Activated CD8-positive, alpha-beta memory T cell treated with anti-CD3 and anti-CD28 coated beads for 4 hours (primary cell): ENCODE measurements around the gene LTA4H.
"Not testable (repeated sequence)": the region's sequence is repeated elsewhere in the genome, so short reads cannot be mapped to it uniquely, and the experiment has no call there.

ENCODE experiments used
- DNase-seq, 2 donors: peaks; one replicate each; pipeline ENCODE4 v3.0.0-alpha.2; 2020; ENCODE audit warnings: low read depth in 2 of 2

LTA4H gene

DNA sequence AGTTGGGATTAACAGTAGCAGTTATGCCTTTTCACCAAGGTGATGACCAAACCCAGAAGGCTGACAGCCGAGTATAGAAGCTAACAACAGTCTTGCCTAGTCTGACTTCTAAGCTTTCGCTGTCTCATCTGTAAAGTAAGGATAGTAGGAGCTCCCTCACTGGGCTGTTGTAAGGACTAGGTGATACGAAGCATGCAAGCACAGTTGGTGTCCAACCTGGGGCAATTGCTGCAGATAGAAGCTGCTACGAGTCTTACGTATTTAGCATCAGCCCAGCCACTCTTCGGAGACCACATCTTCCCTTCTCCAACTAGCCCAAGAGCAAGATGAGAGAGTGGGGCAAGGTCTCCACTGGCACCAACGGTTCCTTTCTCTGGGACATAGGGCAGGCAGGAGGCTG is 45.3 kb downstream of the LTA4H start:
- DNase-seq, result no peak

DNA sequence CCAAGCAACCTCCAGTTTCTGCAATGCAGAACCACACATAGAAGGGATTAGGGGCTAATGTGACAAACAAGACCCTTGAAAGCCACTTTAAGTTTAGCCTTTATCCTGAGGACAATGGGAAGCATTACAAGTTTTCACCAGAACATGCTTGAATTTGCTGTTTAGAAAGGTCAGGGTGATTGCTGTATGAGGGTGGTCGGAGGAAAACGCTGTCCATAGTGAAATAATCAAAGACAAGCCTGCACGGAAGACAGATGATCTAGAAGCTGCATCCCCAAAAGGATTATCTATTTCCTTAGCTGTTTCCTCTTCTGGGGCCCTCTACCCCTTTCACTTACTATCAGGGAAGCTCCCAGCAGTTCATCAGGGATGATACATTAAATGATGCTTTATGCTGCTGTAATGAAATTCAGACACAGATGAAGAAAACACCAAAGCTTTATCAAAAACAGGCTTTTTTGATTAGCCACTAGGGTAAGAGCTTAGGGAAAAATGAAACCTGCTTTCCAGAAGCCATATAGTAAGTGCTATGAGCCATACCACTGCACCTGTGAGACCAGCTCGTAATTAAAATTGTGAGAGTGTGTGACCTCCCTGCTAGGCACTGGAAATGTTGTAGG is 45.8 kb downstream of the LTA4H start:
- DNase-seq, result no peak

DNA sequence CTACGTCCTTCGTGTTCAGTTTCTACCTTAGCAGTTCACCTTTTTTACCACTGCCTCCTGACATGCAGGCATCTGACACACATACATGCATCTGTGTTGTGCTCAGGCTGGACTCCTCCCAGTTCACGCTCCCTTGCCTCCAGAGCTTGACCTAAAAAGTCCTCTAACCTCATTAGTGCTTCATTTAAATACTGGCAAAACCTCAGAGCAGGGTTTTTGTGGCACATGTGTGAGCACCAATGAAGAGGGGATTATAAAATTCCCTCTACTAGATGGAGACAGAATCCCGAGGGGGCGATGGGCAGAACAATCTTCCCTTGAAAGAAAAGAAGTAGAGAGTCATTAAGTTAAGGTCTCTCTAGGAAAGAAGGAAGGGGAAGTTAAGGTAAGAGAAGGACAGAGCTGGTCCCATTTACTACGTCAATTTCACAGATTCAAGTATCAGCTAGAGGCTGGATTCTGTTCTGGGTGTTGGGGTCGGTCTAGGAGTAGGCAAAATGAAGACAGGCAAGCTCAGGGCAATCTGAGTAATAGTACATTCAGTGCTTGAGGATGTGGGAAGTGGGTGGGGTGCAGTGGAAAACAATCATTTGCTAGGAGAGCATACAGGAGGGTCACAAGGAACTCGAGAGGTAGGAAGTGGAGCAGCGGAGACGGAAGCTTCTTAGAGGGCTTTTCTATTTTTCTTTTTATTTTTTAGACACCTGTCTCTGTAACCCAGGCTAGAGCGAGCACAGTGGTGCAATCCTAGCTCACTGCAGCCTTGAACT is 46.7 kb downstream of the LTA4H start:
- no peak for DNase-seq

DNA sequence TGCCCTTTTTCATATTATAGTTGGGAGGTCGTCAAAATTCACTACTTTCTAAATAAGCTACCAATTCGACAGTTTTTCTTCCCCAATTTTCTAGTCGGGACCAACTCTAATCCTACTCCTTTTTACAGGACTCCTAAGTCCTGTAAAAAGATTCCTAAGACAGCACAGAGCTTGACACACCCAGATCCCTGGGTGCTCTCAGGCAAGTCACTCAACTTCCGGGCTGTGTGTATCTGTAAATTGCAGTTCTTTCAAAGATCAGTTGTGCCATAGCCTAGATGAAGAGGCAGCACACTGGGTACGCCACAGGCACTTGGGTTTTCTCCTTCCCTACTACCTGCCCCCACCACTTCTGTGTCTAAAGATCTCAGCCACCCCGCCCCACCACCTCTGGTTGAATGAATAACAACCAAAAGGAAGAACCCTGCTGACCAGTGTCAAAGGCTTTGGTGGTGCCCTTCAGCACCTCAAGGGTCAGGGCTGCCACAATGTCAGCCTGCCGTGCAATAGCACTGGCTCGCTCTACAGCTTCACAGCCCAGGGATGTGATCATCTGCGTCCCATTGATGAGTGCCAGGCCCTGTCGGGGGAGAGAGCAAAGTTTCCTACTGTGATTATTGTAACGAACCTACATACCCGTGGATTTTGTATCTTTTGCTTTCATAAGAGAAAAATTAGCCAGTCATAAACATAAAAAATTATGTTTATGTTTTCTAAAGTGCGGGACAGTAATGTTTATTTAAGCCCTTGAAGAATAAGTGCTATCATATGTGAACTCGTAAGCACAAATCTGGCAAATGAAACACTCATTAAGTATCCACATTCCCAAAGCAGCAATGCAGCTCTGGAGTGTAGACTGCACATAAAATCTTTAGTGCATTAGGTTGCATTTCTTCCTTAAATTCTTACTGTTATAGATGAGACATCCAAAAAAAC is 48.5 kb downstream of the LTA4H start:
- DNase-seq, result no peak

DNA sequence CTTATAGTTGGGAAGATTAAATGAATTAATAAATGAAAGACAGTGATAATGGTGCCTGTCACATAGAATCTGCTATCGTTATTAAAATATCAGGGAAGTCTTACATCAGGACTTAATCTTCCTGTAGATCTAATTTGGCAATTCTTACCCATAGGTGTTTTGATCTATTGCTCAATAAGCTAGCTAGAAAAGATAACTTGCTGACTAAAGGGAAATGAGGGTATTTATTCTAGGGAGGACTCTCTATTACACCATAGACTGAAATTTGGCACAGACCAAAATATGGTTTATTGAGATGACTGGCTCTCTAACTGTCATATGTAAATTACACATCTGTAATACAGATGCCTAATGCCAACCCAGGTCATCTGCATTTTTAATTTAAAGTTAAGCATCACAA is 50.7 kb downstream of the LTA4H start:
- no peak for DNase-seq

DNA sequence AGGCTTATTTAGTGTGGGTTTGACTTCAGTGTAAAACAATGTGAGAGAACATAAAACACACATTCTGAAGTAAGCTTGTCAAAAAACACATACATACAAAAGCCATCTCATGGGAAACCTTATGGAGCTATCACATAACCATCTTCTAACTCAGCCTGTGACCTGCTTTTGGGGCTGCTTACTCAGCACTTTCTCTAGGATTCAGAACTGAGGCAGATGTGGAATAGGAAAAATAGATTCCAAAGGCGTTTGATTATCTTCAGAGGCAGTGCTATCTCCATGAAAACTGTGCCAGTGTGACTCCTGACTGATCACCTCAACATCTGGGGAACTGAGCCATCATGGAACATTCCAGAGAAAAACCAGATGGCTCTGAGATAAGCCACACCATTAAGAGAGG is 52.8 kb downstream of the LTA4H start:
- DNase-seq, result no peak

DNA sequence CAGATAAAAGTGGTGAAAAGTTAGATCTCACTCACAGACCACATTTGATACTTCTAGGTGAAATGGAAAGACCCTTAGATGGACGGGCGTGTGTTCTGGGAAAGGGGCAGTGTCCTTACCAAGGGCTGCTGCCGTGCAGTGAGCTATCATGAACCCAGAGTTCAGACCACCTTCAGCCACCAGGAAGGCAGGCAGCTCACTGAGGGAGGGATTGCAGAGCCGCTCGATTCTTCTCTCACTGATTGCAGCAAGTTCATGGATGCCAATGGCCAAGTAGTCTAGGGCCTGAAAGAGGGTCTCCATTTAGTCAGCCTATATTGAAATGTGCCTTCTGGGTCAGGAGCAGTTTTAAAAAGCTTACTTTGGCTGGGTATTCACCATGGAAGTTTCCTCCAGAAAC is 55.0 kb downstream of the LTA4H start:
- no peak for DNase-seq

DNA sequence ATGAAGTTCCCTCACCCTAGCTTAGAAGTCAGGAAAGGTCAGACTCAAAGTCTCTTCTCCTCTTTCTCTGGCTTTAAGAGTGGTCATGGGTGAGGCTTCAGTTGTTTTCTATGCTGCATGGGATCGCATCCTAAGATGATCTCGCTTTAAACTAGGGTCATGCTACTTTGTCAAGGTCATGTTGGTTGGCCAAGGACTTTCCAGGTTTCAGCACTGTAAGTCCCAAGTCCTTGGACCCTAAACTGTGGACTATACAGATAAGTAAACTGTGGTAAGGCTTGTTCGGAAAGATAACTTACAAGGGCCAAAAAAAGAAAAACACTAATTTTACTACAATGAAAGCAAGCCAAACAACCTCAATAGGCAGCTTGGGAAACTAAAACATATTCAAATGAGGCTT is 56.6 kb downstream of the LTA4H start:
- DNase-seq, result no peak

DNA sequence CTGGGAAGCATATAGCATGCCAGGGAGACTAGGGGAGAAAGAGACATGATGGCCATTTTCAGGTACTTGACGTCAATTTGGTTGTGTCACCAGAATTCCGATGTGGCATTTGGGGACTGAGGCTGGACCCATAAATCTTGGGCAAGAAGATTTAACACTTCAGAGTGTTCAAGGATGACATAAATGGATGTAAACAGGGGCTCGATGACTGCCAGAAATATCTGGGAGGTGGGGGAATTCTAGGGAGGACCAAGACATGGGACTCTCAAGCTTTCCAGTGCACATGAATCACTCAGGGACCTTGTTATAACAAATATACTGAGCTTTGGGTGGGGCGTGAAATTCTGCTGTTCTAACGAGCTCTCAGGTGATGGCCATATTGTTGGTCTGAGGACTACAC is 57.0 kb downstream of the LTA4H start:
- DNase-seq, result no peak

DNA sequence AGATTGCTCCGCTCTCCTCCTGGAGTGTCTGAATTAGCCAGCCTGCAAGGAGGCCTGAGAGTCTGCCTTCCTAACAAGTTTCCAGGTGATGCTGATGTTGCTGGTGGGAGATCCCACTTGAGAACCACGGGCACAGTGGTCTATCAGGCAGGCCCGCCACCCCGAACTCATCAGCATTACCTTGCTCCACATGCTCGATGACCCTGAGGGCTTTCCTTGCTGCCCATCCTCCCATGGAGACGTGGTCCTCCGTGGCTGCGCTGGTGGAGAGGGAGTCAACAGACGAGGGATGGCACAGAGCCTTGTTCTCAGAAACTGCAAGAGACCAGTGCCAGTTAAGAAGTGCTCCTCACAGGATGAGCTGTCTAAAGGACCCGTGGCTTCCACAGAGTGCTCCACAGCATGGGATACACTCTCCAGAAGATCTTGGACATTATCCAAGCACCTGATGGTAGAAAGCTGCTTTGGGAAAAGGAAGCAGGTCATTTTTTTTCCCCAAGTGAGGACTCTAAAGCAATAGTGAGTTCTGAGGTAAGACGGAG is 57.6 kb downstream of the LTA4H start:
- no peak for DNase-seq

DNA sequence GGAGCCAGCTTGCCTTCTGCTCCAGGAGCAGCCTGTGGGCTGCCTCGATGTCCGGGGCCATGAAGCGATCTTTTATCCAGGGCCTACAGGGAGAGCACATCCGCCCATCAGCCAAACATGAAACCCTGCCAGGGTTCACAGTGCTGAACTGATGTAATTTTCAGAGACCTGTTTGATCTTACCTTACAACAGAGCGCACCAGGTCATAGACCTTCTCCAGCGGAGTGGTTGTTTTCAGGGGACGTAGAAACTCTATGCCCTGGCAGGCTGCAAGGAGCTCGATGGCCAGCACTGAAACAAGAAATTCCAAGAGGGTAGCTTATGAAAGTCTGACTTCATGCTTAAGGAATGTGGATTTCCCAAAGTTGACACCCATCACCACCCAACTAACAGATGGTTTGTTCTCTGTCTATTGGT is 59.0 kb downstream of the LTA4H start:
- DNase-seq, result no peak

DNA sequence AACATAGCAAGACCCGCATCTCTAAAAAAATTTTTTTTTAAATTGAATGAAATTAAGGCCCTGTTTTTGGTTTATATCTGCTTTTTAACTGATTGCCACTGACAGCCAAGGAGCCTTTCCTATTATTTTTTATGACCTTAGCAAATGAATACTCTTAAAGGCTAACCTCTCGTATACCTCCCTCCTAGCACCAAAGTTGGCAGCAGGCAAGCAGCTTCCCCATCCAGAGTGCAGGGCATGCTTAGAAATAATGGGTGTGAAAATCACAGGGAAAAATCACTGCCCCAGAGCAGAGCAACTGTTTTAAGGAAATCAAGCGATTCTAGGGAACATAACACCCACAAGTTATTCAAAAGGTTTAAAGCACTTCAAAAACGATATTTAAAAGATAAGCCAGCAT is 59.9 kb downstream of the LTA4H start:
- no peak for DNase-seq

DNA sequence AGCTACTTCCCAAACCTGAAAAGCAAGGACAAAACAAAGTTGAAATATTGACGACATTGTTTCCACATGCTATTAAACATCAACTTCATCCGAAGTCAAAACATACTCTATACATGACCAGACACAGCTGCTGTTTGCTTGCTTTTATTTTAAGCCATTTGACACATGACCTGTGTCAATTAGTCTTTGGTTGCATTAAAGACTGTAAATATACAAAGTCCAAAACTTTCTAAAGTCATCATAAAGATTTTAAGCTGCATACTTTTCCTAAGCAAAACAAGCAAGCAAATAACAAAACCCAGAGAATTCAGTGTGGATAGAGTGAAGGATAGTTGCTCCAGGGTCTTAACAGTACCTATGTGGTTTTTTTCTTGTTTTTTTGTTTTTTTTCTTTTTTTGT is 61.0 kb downstream of the LTA4H start:
- DNase-seq, result no peak

DNA sequence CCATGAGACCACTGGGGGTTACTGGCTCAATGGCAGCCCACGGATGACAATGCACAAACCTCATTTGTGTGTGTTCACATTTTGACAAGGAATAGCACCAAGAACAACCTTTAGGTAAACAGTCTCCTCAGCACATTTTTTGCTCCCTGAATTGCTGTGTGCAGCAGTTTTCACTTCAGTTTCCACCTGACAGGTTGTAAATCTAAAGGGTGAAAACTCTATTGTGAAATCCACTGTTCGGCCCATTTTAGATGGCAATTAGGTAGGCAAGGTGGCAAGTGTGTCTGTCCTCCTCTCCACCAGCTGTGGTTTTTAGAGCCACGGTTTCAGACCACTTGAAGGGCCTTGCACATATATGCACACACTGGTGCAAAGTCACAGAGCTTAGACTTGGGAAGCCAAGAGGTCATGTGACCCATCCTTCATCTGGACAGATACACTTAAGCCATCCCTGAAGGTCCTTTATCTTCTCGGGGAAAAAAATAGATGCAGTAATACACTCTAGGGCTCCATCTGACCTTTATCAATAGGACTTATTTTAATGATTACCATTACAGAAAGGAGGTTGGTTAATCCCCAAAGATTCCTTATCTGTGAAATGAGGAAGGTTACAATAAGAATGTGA is 62.4 kb downstream of the LTA4H start:
- DNase-seq, result no peak

DNA sequence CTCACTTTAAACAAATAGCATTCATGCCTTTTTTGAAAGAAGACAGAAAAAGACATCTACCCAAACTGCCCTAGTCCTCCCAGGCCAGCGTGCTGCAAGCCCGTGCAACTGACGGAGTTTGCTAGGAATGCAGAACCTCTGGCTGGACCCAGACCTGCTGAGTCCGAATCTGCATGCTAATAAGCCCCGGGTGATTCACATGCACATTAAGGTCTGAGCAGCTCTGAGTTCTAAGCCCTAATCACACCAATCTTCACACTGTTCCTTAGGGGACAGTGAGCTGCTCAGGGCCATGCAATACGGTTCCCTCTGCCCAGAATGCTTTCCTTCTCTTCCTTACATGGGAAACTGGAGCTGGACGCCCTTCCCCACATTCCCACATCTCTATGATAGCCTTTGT is 64.5 kb downstream of the LTA4H start:
- no peak for DNase-seq

DNA sequence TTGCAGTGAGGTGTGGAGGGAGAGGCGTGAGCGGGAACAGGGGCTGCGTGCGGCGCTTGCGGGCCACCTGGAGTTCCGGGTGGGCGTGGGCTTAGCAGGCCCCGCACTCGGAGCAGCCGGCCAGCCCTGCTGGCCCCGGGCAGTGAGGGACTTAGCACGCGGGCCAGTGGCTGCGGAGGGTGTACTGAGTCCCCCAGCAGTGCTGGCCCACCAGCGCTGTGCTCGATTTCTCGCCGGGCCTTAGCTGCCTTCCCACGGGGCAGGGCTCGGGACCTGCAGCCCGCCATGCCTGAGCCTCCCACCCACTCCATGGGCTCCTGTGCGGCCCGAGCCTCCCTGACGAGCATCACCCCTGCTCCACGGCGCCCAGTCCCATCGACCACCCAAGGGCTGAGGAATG is 66.3 kb downstream of the LTA4H start:
- DNase-seq, result not testable (repeated sequence)

DNA sequence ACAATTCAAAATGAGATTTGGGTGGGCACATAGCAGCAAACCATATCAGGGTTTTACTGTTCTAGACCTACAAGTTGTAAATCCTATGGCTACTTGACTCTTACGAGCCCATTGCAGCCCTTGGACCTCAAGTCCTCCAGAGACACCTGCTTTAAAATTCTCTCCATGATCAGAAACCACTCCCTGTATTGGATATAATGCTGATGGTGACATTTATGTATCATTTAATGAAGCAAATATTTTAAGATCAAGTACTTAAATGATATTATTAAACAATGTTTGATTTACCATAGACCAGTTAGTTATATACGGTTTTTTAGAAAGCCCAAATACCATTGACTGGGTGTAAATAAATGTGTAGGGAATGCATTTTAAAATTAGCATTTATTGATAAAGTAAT is 68.1 kb downstream of the LTA4H start:
- no peak for DNase-seq

DNA sequence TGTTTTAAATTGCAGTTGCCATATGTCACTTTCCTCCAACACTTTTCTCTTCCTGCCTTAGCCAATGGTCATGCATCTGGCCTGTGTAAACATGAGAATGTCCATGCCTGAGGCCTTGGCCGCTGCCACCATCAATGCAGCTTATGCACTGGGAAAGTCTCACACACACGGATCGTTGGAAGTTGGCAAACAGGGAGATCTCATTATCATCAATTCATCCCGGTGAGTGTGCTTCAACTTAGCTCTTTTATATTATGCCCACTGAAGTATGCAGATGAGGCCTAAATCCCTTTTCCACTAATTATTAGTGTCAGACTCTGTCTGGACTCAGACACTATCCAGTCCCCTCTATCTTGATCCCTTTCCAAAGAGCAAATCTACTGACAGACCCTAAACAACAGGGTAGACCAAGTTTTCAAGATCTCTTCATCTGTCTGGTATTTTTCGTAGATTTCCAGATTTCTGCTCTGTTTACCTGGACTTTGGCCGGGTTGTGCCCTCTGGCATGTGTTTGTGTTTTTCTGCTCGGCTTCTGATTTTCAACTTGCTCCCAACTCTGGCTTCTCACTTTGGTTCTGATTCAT is 69.0 kb downstream of the LTA4H start:
- no peak for DNase-seq

DNA sequence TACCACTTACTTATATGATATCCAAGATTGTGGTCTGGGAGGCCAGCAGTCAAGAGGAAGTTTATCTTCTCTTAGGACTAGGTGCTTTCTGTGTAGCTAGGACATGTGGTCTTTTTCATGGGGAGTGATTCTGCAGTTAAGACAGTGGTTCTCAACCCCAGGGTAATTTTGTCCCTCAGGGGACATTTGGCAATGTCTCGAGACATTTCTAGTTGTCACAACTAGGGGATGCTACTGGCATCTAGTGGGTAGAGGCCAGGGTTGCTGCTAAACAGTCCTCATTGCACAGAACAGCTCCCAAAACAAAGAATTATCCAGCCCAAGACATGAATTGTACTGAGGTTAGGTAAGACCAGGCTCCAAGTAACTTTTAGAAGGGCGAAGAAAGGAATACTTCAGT is 72.3 kb downstream of the LTA4H start:
- DNase-seq, result no peak

DNA sequence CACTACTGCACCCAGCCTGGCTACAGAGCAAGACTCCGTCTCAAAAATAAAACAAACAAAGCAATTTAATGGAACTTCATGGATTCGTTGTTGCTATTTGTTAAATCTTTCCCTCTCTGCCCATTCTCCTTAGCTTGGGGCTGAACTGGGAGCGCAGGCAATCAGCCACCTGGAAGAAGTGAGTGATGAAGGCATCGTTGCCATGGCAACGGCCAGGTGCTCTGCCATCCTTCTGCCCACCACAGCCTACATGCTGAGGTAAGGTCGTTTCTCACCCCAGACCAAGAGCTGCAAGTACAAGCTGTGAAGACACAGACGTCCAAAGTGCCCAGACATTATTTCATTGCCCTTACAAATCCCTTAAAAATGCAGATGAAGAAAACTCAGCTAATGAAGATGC is 73.2 kb downstream of the LTA4H start:
- DNase-seq, result no peak

DNA sequence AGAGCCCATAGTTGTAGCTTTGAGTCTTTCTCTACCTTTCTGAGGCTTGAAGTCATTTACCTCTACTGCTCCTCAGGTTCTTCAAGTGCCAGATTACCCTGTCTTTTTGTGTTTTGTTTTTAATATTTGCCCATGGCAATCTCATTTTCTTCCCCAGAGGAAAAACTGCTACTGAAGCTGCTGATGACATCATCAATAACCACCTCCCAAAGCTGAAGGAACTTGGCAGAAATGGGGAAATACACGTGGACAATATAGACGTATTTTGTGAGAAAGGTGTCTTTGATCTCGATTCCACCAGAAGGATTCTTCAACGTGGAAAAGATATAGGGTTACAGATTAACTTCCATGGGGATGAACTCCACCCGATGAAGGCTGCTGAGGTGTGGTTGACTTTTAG is 75.1 kb downstream of the LTA4H start:
- DNase-seq, result no peak

DNA sequence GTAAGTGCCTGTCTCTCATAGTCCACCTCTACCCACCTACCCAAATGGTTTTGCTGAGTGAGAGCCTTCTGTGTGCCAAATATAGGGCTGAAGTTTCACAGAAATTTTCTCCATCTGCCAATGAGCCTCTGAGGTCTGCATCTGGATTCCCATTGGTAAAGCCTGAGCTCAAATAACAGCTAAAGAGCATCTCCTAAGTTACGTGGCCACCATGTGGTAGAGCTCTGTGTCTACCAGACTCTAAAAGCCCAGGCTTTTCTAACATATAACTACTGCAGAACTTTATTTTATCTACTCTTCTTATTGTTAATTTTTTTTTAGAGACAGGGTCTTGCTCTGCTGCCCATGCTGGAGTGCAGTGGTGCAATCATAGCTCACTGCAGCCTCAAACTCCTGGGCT is 76.3 kb downstream of the LTA4H start:
- no peak for DNase-seq
